Peyer's patch (tissue), 4 donors: ENCODE measurements around the gene MED31.

Experiments used
- CTCF ChIP-seq, 6 experiments: fragments of 450-650 bp in 4 of 6; fragments of 200-600 bp in 2 of 6; sonication (generic) in 1 of 6; IDR thresholded peaks; one replicate each; pipeline ENCODE4 v1.5.1; 2017 to 2019; ENCODE audit warnings: antibody characterized with exemption in 6 of 6, mild to moderate bottlenecking in 3 of 6, moderate library complexity in 1 of 6
- POLR2A ChIP-seq, 2 donors: fragments of 450-650 bp; IDR thresholded peaks; one replicate each; pipeline ENCODE4 v1.5.1; 2017; ENCODE audit warnings: antibody characterized with exemption in 2 of 2, mild to moderate bottlenecking in 2 of 2, moderate library complexity in 2 of 2

DNA sequence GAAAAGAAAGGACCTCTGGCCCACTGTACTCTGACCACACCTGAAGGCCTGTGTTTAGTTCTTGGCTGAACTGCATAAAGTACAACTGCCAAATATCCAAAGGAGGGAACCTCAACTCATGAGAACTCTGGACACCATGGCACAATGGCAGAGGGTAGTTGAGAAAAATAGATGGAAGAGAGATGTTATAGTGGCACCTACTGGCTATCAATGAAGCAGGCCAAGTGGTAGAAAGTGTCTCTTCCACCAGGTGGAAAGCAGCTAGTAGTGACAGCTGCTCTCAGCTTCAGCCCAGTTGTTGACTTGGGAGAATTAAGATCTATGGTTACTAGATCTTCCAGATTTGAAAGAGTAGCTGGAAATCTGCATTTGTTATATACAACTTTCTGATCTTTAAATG is 3.2 kb downstream of the MED31 start:
- TF ChIP-seq CTCF (IDR thresholded peaks at IDR 0.05) (peak in 3 of 6 experiments; percentile 45 to 59 (median 49)), POLR2A (IDR thresholded peaks at IDR 0.05) (no peak)
